HCT116 (cell line): ENCODE data around the gene SLC22A4. TPM values are rescaled to one million over a fixed set of nuclear protein-coding genes. Genes with fewer than 3 reads are reported as not detected.

Source experiments
- ATAC-seq: fragments of 200-7000 bp; cut with Tn5 transposase; 2 replicates; pipeline ENCODE4 v1.9.1; 2020; ENCODE audit warnings: mild to moderate bottlenecking, moderate library complexity
- BruUV-seq: library from RNA; stranded (reverse); fragments of 400-500 nt; replicated peaks from 2 replicates; lab custom pipeline; 2021; lab: Mats Ljungman, UMichigan
- CTCF ChIA-PET: fragments of 300-600 bp; sonication (Branson Sonifier 250); formaldehyde crosslinking; loops from one replicate; lab custom pipeline; 2021; ENCODE audit warnings: antibody characterized with exemption; lab: Charles Lee
- POLR2A ChIA-PET: fragments of 300-600, 350-600 bp; sonication (Branson Sonifier 250); formaldehyde crosslinking; loops from one replicate; lab custom pipeline; 2021; ENCODE audit warnings: antibody characterized with exemption; lab: Charles Lee
- RAD21 ChIA-PET, 2 experiments: fragments of 300-600 bp; sonication (Branson Sonifier 250); formaldehyde crosslinking; loops; one replicate each; lab custom pipeline; 2023; ENCODE audit warnings: low total read pairs in 2 of 2; ENCODE audit not compliant: uncharacterized antibody in 2 of 2, unreplicated experiment in 2 of 2, low non-redundant PET in 1 of 2; lab: Charles Lee
- DNase-seq: peaks from one replicate; pipeline ENCODE4 v3.0.0-alpha.2; 2010; ENCODE audit warnings: low read depth, low spot score
- H2AFZ ChIP-seq: fragments of 200-600 bp; shearing (Covaris generic), sonication (generic); 2 replicates; pipeline ENCODE4 v1.6.1; 2017; ENCODE audit warnings: low read depth, mixed run types, mixed read lengths, antibody characterized with exemption, low read length; ENCODE audit not compliant: poor library complexity, severe bottlenecking
- H3K27ac ChIP-seq: 2 replicates; pipeline ENCODE4 v1.5.1; 2012; ENCODE audit warnings: low read depth, low read length
- H3K27me3 ChIP-seq: fragments of 200-600 bp; sonication (generic); 2 replicates; pipeline ENCODE4 v1.6.1; 2016; ENCODE audit warnings: mixed run types, low read length, mixed read lengths; ENCODE audit not compliant: insufficient read depth
- H3K36me3 ChIP-seq, 2 experiments: fragments of 200-500 bp in 1 of 2; fragments of 200-600 bp in 1 of 2; sonication (Bioruptor generic) in 1 of 2; sonication (generic) in 1 of 2; 2 replicates each; pipeline versions ENCODE4 v1.5.1 to v1.6.1; 2014 to 2016; ENCODE audit warnings: low read length in 2 of 2, inconsistent platforms in 1 of 2, mixed read lengths in 1 of 2, mixed run types in 1 of 2; ENCODE audit not compliant: insufficient read depth in 2 of 2, control insufficient read depth in 1 of 2
- H3K4me1 ChIP-seq, 2 experiments: fragments of 200-600 bp in 1 of 2; sonication (generic) in 1 of 2; 2 replicates each; pipeline versions ENCODE4 v1.5.1 to v1.6.1; 2012 to 2017; ENCODE audit warnings: low read length in 2 of 2, inconsistent platforms in 1 of 2, mild to moderate bottlenecking in 1 of 2, mixed read lengths in 1 of 2, mixed run types in 1 of 2, moderate library complexity in 1 of 2; ENCODE audit not compliant: insufficient read depth in 2 of 2, control insufficient read depth in 1 of 2
- H3K4me2 ChIP-seq: fragments of 200-600 bp; sonication (generic); 2 replicates; pipeline ENCODE4 v1.6.1; 2017; ENCODE audit warnings: mixed run types, low read length, mixed read lengths
- H3K4me3 ChIP-seq, 2 experiments: fragments of 200-600 bp in 1 of 2; sonication (generic) in 1 of 2; replicated peaks in 1 of 2; 2 replicates each; pipeline ENCODE4 v1.5.1; 2011 to 2016; ENCODE audit warnings: low read length in 2 of 2, control low read depth in 1 of 2, low read depth in 1 of 2, mild to moderate bottlenecking in 1 of 2, mixed read lengths in 1 of 2, mixed run types in 1 of 2
- H3K79me2 ChIP-seq: fragments of 200-600 bp; sonication (generic); 2 replicates; pipeline ENCODE4 v1.6.1; 2017; ENCODE audit warnings: mild to moderate bottlenecking, mixed run types, low read length, moderate library complexity, mixed read lengths; ENCODE audit not compliant: insufficient read depth
- H3K9ac ChIP-seq: fragments of 200-600 bp; sonication (generic); 2 replicates; pipeline ENCODE4 v1.6.1; 2016; ENCODE audit warnings: low read length, mixed read lengths
- H3K9me2 ChIP-seq: fragments of 200-600 bp; sonication (generic), shearing (Covaris generic); 2 replicates; pipeline ENCODE4 v1.6.1; 2017; ENCODE audit warnings: mixed run types, mild to moderate bottlenecking, moderate library complexity; ENCODE audit not compliant: insufficient read depth
- H3K9me3 ChIP-seq, 2 experiments: fragments of 200-500 bp in 1 of 2; fragments of 200-600 bp in 1 of 2; sonication (Bioruptor generic) in 1 of 2; sonication (generic) in 1 of 2; 2 replicates each; pipeline ENCODE4 v1.6.1; 2014 to 2017; ENCODE audit warnings: low read length in 2 of 2, mixed read lengths in 2 of 2, inconsistent platforms in 1 of 2, low read depth in 1 of 2, mild to moderate bottlenecking in 1 of 2, mixed run types in 1 of 2, moderate library complexity in 1 of 2; ENCODE audit not compliant: control insufficient read depth in 1 of 2, insufficient read depth in 1 of 2
- H4K20me1 ChIP-seq: fragments of 200-600 bp; sonication (generic), shearing (Covaris generic); 2 replicates; pipeline ENCODE4 v1.6.1; 2017; ENCODE audit warnings: mixed run types, mild to moderate bottlenecking, moderate library complexity; ENCODE audit not compliant: insufficient read depth
- CEBPB ChIP-seq: IDR thresholded peaks from 2 replicates; pipeline ENCODE4 v1.6.1; 2012; ENCODE audit warnings: low read depth
- EGR1 ChIP-seq: IDR thresholded peaks from 2 replicates; pipeline ENCODE4 v1.6.1; 2012; ENCODE audit warnings: low read depth
- EZH2phosphoT487 ChIP-seq: fragments of 200-600 bp; IDR thresholded peaks from 2 replicates; pipeline ENCODE4 v1.6.1; 2018; ENCODE audit warnings: antibody characterized with exemption, borderline replicate concordance
- FOSL1 ChIP-seq: IDR thresholded peaks from 2 replicates; pipeline ENCODE4 v1.6.1; 2012; ENCODE audit warnings: low read depth
- JUND ChIP-seq: IDR thresholded peaks from 2 replicates; pipeline ENCODE4 v1.6.1; 2012
- RAD21 ChIP-seq: IDR thresholded peaks from 2 replicates; pipeline ENCODE4 v1.6.1; 2012; ENCODE audit warnings: low read depth, mild to moderate bottlenecking
- SIN3A ChIP-seq: IDR thresholded peaks from 2 replicates; pipeline ENCODE4 v1.6.1; 2012; ENCODE audit warnings: low read depth
- SP1 ChIP-seq: IDR thresholded peaks from 2 replicates; pipeline ENCODE4 v1.6.1; 2012; ENCODE audit warnings: low read depth
- ZBTB33 ChIP-seq: IDR thresholded peaks from 2 replicates; pipeline ENCODE4 v1.6.1; 2011; ENCODE audit warnings: mild to moderate bottlenecking, low read length, moderate library complexity; ENCODE audit not compliant: insufficient replicate concordance; ENCODE audit errors: extremely low read depth
- intact Hi-C: fragments of 100-400 bp; cut with micrococcal nuclease; formaldehyde crosslinking; loops from 2 replicates; pipeline ENCODE4 v1.10.0; 2022
- total RNA-seq: library from RNA; stranded (reverse); gene quantifications from one replicate; pipeline ENCODE4 v1.2.1, GENCODE V29; 2021; ENCODE audit not compliant: unreplicated experiment
- TF ChIP-seq, protein P1 (sequence below), 3 experiments: fragments of 200-600 bp in 1 of 3; sonication (generic) in 1 of 3; IDR thresholded peaks in 2 of 3; conservative IDR thresholded peaks in 1 of 3; 2 replicates each; pipeline ENCODE4 v1.5.1; 2012 to 2017; ENCODE audit warnings: low read depth in 2 of 3, low read length in 2 of 3, antibody characterized with exemption in 1 of 3, borderline replicate concordance in 1 of 3, control low read depth in 1 of 3, mild to moderate bottlenecking in 1 of 3, mixed read lengths in 1 of 3, mixed run types in 1 of 3, moderate library complexity in 1 of 3; ENCODE audit not compliant: insufficient read depth in 1 of 3

The SLC22A4 gene
- total RNA-seq, 1 experiment from 2014 or later: 0.59 TPM

- TF ChIP-seq SIN3A (no peak), JUND (no peak), FOSL1 (no peak), EZH2phosphoT487 (no peak), ZBTB33 (no peak), SP1 (no peak), CEBPB (no peak), EGR1 (no peak), RAD21 (no peak)
- TF ChIP-seq, protein P1, sequence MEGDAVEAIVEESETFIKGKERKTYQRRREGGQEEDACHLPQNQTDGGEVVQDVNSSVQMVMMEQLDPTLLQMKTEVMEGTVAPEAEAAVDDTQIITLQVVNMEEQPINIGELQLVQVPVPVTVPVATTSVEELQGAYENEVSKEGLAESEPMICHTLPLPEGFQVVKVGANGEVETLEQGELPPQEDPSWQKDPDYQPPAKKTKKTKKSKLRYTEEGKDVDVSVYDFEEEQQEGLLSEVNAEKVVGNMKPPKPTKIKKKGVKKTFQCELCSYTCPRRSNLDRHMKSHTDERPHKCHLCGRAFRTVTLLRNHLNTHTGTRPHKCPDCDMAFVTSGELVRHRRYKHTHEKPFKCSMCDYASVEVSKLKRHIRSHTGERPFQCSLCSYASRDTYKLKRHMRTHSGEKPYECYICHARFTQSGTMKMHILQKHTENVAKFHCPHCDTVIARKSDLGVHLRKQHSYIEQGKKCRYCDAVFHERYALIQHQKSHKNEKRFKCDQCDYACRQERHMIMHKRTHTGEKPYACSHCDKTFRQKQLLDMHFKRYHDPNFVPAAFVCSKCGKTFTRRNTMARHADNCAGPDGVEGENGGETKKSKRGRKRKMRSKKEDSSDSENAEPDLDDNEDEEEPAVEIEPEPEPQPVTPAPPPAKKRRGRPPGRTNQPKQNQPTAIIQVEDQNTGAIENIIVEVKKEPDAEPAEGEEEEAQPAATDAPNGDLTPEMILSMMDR (IDR thresholded peaks at IDR 0.05 in 2 of 3, conservative IDR thresholded peaks at IDR 0.05 in 1 of 3; ENCODE audit: borderline replicate concordance in 1 of 3, insufficient read depth in 1 of 3, low read depth in 2 of 3, low read length in 2 of 3): no peak
- H3K4me3 ChIP-seq: no peak overlapping the region
- no peak overlapping the region for H3K27ac ChIP-seq
- intact Hi-C loops: no loop called here
- no TSS peak for BruUV-seq
- ChIA-PET RAD21 (no interaction called here), CTCF (no interaction called here), POLR2A (no interaction called here)
- H3K9me3 ChIP-seq: no peaks in the 10 kb centered on the region
- no peak for DNase-seq
- no peak overlapping the region for H3K4me2 ChIP-seq
- H2AFZ ChIP-seq: no peak overlapping the region
- no peaks in the 10 kb centered on the region for H3K4me1 ChIP-seq
- no peak for ATAC-seq
- no peaks in the 10 kb centered on the region for H4K20me1 ChIP-seq
- no peaks in the 10 kb centered on the region for H3K36me3 ChIP-seq
- no peaks in the 10 kb centered on the region for H3K27me3 ChIP-seq
- H3K9me2 ChIP-seq: no peaks in the 10 kb centered on the region
- no peaks in the 10 kb centered on the region for H3K79me2 ChIP-seq
- H3K9ac ChIP-seq: no peak overlapping the region
These were observed 14.5 kb downstream of the SLC22A4 start for GRCh38 chr5:132308701-132309100.
